Common myeloid progenitor, CD34-positive (primary cell): ENCODE data around the gene GDPD5.

Experiments used
- CTCF ChIA-PET: fragments of 350-600 bp; sonication (Branson Sonifier 250); formaldehyde crosslinking; loops from one replicate; lab custom pipeline; 2021; ENCODE audit warnings: antibody characterized with exemption; lab: Charles Lee
- POLR2A ChIA-PET: fragments of 350-600 bp; sonication (Branson Sonifier 250); formaldehyde crosslinking; loops from one replicate; lab custom pipeline; 2021; ENCODE audit warnings: antibody characterized with exemption; lab: Charles Lee
- DNase-seq, 3 donors: peaks; one replicate each; pipeline versions ENCODE4 v3.0.0 to v3.0.0-alpha.2; 2013
- H3K27ac ChIP-seq, 2 experiments: 1 replicate in 1 of 2; 2 replicates in 1 of 2; pipeline ENCODE4 v1.7.0; 2013; ENCODE audit warnings: inconsistent platforms in 2 of 2, low read length in 2 of 2, mild to moderate bottlenecking in 2 of 2, low read depth in 1 of 2, moderate library complexity in 1 of 2; ENCODE audit not compliant: severe bottlenecking in 2 of 2, insufficient read depth in 1 of 2, poor library complexity in 1 of 2
- H3K27me3 ChIP-seq, 5 experiments: replicated peaks in 2 of 5; 1 replicate in 3 of 5; 2 replicates in 2 of 5; pipeline versions ENCODE4 v1.6.1 to v1.7.0; 2013; ENCODE audit warnings: low read length in 4 of 5, mild to moderate bottlenecking in 2 of 5, moderate library complexity in 2 of 5, inconsistent platforms in 1 of 5; ENCODE audit not compliant: insufficient read depth in 5 of 5, control insufficient read depth in 4 of 5
- H3K36me3 ChIP-seq, 4 experiments: 1 replicate in 2 of 4; 2 replicates in 2 of 4; pipeline versions ENCODE4 v1.6.1 to v1.7.0; 2013; ENCODE audit warnings: low read length in 3 of 4, control low read depth in 1 of 4, mild to moderate bottlenecking in 1 of 4; ENCODE audit not compliant: control insufficient read depth in 4 of 4, insufficient read depth in 4 of 4
- H3K4me1 ChIP-seq, 4 experiments: 1 replicate in 3 of 4; 2 replicates in 1 of 4; pipeline versions ENCODE4 v1.6.1 to v1.7.1; 2013; ENCODE audit warnings: low read length in 3 of 4, mild to moderate bottlenecking in 3 of 4, control low read depth in 1 of 4, inconsistent platforms in 1 of 4, moderate library complexity in 1 of 4; ENCODE audit not compliant: control insufficient read depth in 4 of 4, insufficient read depth in 4 of 4; ENCODE audit errors: control extremely low read depth in 1 of 4
- H3K4me3 ChIP-seq, 7 experiments: 1 replicate in 4 of 7; 2 replicates in 3 of 7; pipeline versions ENCODE4 v1.5.1 to v1.7.0; 2013; ENCODE audit warnings: mild to moderate bottlenecking in 7 of 7, low read length in 6 of 7, moderate library complexity in 6 of 7, inconsistent platforms in 2 of 7, low read depth in 2 of 7, control low read depth in 1 of 7; ENCODE audit not compliant: insufficient read depth in 4 of 7, control insufficient read depth in 1 of 7; ENCODE audit errors: extremely low read depth in 1 of 7
- H3K9me3 ChIP-seq, 5 experiments: 1 replicate in 4 of 5; 2 replicates in 1 of 5; pipeline versions ENCODE4 v1.6.1 to v1.7.1; 2013; ENCODE audit warnings: low read length in 4 of 5, mild to moderate bottlenecking in 2 of 5, inconsistent platforms in 1 of 5, low read depth in 1 of 5, moderate library complexity in 1 of 5; ENCODE audit not compliant: control insufficient read depth in 4 of 5, insufficient read depth in 2 of 5; ENCODE audit errors: control extremely low read depth in 1 of 5
- WGBS: methylation state at CpG from one replicate; pipeline ENCODE4 v1.1.5; 2013; ENCODE audit not compliant: insufficient coverage; 5-methylcytosine and 5-hydroxymethylcytosine counted together

Gene GDPD5

DNA sequence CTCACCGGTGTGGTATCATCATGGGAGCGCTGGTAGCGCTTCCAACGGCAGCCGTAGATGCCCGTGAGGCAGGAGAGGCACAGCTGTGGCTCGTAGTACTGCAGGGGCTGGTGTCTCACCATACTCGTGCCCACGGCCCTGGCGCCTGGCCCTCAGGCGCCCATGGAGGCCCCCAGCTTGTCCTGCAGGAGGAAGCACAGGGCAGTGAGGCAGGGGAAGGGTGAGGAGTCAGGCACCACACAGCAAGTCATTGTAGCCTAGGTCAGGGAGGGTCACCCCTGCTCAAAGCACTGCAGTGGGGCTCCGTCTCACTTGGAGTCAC lies 48.2 kb downstream of the GDPD5 start:
- POLR2A ChIA-PET = no interaction called here
- Histone ChIP-seq H3K27ac (no peak overlapping the region), H3K9me3 (no peaks in the 10 kb centered on the region), H3K36me3 (peaks cover 0 to 3% (median 0%) of the 10 kb centered on the region in 4 experiments), H3K4me1 (peaks cover 0 to 39% (median 19%) of the 10 kb centered on the region in 4 experiments), H3K27me3 (no peaks in the 10 kb centered on the region), H3K4me3 (no peak overlapping the region)
- 82% methylated on average over 12 of the region's 12 CpGs for WGBS
- peak in 2 of 3 donors; percentile 53 to 70 for DNase-seq
- CTCF ChIA-PET = interaction anchor here (0.9 to 2.3 kb wide), 7 partner anchors 11 to 56 kb away, joined by 3 to 7 read pairs (median 3); partner anchors contain the start of gene GDPD5

DNA sequence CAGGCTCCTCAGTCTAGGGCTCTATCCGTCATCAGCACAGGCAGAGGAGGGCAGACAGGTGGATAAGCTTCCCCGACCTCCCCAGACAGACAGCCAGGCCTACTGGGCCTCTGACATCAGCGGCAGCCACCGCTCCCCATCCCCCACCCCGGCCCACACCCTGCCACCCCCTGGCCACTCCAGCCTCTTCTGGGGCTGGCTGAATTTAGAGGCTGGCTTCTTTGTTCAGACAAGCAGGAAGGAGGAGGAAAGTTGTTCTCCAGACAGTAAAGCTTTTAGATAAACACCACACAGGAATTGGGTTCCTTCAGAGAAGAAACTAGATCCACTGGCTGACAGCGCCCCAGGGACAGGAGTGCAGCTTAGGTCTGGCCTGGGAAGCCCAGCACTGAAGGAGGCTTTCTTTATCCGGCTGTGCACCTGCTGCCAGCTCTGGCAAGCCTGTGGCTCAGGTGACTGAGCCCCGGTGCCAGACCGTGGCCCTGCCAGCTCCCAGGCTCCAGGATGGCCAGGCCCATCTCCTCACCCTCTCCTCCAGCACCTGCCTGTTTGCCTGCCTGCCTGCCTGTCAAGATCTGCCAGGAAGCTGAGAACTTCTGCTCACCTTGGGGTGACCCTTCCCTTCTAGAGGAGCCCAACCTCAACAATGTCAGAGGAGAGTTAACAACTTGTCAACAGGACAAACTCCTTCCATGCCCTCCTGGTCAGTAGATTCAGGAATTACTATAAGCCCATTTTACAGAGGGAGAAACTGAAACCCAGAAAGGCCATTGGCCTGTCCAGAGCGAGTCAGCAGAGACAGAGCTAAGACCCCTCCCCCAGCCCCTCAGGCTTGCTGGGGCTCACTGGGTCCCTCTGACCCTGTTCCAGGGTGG lies 48.8 kb downstream of the GDPD5 start:
- Histone ChIP-seq H3K4me3 (no peak overlapping the region), H3K27ac (no peak overlapping the region), H3K9me3 (no peaks in the 10 kb centered on the region), H3K27me3 (no peaks in the 10 kb centered on the region), H3K36me3 (peaks cover 0 to 3% (median 0%) of the 10 kb centered on the region in 4 experiments), H3K4me1 (peaks cover 0 to 38% (median 19%) of the 10 kb centered on the region in 4 experiments)
- CTCF ChIA-PET = interaction anchor here (0.9 to 2.3 kb wide), 5 partner anchors 11 to 57 kb away, joined by 3 to 7 read pairs (median 3); partner anchors contain the start of gene GDPD5
- no peak for DNase-seq
- POLR2A ChIA-PET = no interaction called here
- 100% methylated on average over 5 of the region's 10 CpGs for WGBS

DNA sequence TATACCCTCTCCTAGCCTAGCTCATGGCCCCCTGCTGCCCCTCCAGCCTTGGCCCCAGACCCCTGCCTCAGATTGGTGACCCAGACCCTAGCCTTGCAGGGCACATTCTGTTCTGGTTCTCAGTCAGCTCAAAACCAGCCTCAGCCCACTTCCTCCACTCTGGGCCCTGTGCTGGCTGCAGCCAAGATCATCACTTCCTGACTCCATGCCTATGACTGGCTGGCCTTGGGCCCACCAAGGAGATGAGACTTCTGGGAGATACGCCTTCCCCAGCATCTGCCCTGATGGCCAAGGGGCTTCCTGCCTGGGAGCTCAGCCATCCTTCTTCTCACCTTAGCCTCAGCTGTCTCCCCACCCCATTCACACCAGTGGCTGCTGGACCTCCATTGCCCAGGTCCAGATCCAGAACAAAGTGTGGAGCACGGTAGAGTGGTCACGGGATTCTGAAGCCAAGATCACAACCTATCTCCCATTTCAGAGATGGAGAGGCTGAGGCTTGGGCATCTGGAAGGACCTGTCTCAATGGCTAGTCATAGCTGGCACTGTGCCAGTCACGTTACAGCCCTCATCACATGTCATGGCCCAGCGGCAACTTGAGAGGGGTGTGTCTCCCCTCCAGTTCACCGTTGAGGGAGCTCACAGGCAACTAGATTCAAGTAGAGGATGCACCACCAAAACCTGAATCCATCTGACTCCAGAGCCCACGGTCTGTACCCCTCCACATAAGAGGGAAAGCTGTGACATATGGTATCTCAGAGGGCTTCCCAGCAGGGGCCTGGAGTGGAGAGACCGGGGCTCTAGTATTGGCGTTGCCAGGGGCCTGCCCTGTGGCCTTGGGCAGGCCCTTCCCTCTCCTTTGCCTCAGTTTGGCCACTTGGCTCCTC lies 49.7 kb downstream of the GDPD5 start:
- ChIA-PET CTCF (interaction anchor here (2.0 to 2.3 kb wide), 2 partner anchors 31 to 55 kb away, joined by 7 read pairs; no protein-coding TSS in a partner anchor), POLR2A (interaction anchor here (1.0 kb wide), 1 partner anchor 50 kb away, joined by 3 read pairs; the partner anchor contains the start of gene GDPD5)
- peak in 2 of 3 donors; percentile 46 to 64 for DNase-seq
- H3K27ac ChIP-seq = no peak overlapping the region
- H3K27me3 ChIP-seq = no peaks in the 10 kb centered on the region
- 95% methylated on average over 7 of the region's 9 CpGs for WGBS
- no peaks in the 10 kb centered on the region for H3K9me3 ChIP-seq
- H3K36me3 ChIP-seq = peaks cover 0 to 3% (median 0%) of the 10 kb centered on the region in 4 experiments
- H3K4me1 ChIP-seq = peaks cover 0 to 34% (median 19%) of the 10 kb centered on the region in 4 experiments
- peak overlapping the region in 3 of 7 experiments; percentile 4 to 14 (median 12) for H3K4me3 ChIP-seq

DNA sequence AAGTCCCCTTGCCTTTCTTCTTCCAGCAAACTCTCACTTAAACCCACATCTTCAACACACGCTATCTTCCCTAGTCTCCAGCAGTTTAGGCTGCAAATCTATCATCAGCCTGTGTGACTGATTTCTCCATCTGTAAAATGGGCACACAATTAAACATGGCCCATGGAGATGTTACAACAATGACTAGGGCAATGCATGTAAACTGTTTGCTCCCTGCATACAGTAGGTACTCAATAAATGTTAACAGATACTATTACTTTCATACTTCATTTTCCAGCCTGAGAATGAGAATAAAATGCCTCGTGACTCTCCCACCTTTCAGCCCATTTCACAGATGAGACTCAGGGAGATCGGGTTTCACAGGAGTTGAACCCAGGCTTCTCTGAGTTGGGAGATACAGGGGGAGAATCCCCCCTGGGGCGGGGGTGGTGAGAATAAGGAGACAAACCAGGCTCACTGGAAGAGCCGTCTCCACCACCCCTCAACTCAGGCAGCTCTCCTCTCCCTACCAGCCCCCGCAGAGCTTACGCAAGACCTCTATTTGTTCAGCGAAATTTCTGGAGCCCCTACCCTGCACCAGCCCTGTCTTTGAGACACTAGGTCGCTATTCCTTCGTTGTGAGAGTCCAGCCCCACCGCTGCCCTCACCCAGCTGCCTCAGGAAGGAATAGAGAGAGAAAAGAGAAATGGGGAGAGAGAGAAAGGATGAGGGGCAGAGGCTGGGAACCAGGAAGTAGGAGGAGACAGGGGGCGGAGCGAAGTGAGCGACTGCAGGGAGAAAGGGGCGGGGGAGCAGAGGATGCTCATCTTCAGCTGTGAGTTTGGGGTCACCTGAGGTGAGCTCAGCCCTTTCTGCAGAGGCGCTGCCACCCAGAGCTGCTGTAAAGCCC lies 50.6 kb downstream of the GDPD5 start:
- peak; percentile 34 to 73 (median 66) for DNase-seq
- WGBS = 40% methylated on average over 7 of the region's 16 CpGs
- peak overlapping the region in 1 of 2 experiments; percentile 30 for H3K27ac ChIP-seq
- H3K4me1 ChIP-seq = peaks cover 0 to 34% (median 19%) of the 10 kb centered on the region in 4 experiments
- no peaks in the 10 kb centered on the region for H3K9me3 ChIP-seq
- CTCF ChIA-PET = interaction anchor here (2.0 to 2.3 kb wide), 2 partner anchors 30 to 55 kb away, joined by 7 read pairs; no protein-coding TSS in a partner anchor
- H3K36me3 ChIP-seq = peaks cover 0 to 3% (median 0%) of the 10 kb centered on the region in 4 experiments
- peak overlapping the region in 3 of 7 experiments; percentile 4 to 14 (median 12) for H3K4me3 ChIP-seq
- POLR2A ChIA-PET = interaction anchor here (1.0 kb wide), 1 partner anchor 51 kb away, joined by 3 read pairs; the partner anchor contains the start of gene GDPD5
- no peaks in the 10 kb centered on the region for H3K27me3 ChIP-seq

DNA sequence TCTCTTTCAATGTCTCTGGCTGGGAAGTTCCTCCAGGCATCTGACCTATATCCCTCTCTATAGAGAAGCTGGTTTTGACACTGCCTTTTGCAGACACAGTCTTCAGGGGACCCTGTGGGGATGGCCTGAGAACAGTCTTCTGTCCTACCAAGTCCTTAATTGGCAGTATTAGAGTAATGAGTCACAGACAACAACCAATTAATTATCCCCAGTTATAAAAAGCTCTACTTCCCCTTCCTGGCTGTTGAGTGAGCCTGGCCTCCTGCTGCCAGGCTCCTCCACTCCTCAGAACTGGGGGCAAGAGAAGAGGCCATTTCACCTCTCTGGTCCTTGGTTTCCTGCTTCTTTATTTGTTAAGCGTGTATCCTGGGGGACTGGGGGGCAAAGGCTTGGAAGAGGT lies 51.5 kb downstream of the GDPD5 start:
- POLR2A ChIA-PET = no interaction called here
- no CpG with 5 or more reads among the region's 1 CpG for WGBS
- Histone ChIP-seq H3K4me1 (peaks cover 0 to 34% (median 19%) of the 10 kb centered on the region in 4 experiments), H3K36me3 (peaks cover 0 to 3% (median 0%) of the 10 kb centered on the region in 4 experiments), H3K4me3 (peak overlapping the region in 1 of 7 experiments; percentile 3), H3K27ac (no peak overlapping the region), H3K9me3 (no peaks in the 10 kb centered on the region), H3K27me3 (no peaks in the 10 kb centered on the region)
- CTCF ChIA-PET = interaction anchor here (2.0 kb wide), 1 partner anchor 29 kb away, joined by 7 read pairs; no protein-coding TSS in a partner anchor
- peak; percentile 22 to 81 (median 70) for DNase-seq

DNA sequence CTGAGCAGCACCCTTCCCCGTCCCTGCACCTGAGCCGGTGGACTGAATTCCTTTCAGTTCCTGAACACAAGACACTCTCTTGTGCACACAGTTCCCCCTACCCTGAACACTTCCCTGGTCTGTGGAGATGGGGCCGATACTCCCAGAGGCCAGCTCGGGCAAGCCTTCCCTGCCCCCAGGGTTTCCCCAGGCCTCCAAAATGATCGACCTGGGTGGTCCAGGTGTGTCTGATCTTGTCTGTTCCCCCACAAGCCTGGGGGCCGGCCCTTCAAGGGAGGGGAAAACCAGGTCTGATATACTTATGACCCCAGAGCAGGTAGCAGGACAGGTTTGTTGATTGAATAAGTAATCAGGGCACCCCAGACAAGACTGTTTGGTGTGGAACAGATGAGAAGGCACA lies 52.1 kb downstream of the GDPD5 start:
- no peak for DNase-seq
- Histone ChIP-seq H3K27ac (no peak overlapping the region), H3K4me1 (peaks cover 0 to 38% (median 19%) of the 10 kb centered on the region in 4 experiments), H3K36me3 (peaks cover 0 to 3% (median 0%) of the 10 kb centered on the region in 4 experiments), H3K27me3 (no peaks in the 10 kb centered on the region), H3K4me3 (no peak overlapping the region), H3K9me3 (no peaks in the 10 kb centered on the region)
- ChIA-PET CTCF (interaction anchor here (2.0 kb wide), 1 partner anchor 29 kb away, joined by 7 read pairs; no protein-coding TSS in a partner anchor), POLR2A (no interaction called here)
- WGBS = 97% methylated on average over 5 of the region's 6 CpGs
